Medulla oblongata (tissue), 1 donor: ENCODE data around the gene MAP3K21.
A peak's percentile ranks its signal among the peaks of the same experiment; 100 is the strongest.

ENCODE experiments used
- DNase-seq: peaks from one replicate; pipeline ENCODE4 v3.0.0-alpha.2; 2015; ENCODE audit errors: extremely low spot score

MAP3K21 gene

GRCh38 chr1:233326319-233326718, 1.2 kb upstream of the MAP3K21 start:
- no peak for DNase-seq

GRCh38 chr1:233326811-233327650, 493 bp upstream of the MAP3K21 start:
- peak; percentile 59 for DNase-seq

- no peak for DNase-seq
Observed at GRCh38 chr1:233328142-233328921, 808 bp downstream of the MAP3K21 start.

- no peak for DNase-seq
Observed at GRCh38 chr1:233331676-233332519, 4.4 kb downstream of the MAP3K21 start.

- no peak for DNase-seq
Observed at GRCh38 chr1:233333086-233333485, 5.6 kb downstream of the MAP3K21 start.

GRCh38 chr1:233334092-233334491, 6.6 kb downstream of the MAP3K21 start:
- no peak for DNase-seq

- no peak for DNase-seq
Observed at GRCh38 chr1:233336554-233337456, 9.3 kb downstream of the MAP3K21 start.

- no peak for DNase-seq
Observed at GRCh38 chr1:233337505-233337904, 10.0 kb downstream of the MAP3K21 start.

GRCh38 chr1:233338102-233338501, 10.6 kb downstream of the MAP3K21 start:
- no peak for DNase-seq

GRCh38 chr1:233340031-233340555, 12.6 kb downstream of the MAP3K21 start:
- DNase-seq: no peak

GRCh38 chr1:233340966-233341516, 13.5 kb downstream of the MAP3K21 start:
- no peak for DNase-seq

- DNase-seq: no peak
Observed at GRCh38 chr1:233342086-233342485, 14.6 kb downstream of the MAP3K21 start.

GRCh38 chr1:233343262-233343661, 15.7 kb downstream of the MAP3K21 start:
- DNase-seq: no peak

- no peak for DNase-seq
Observed at GRCh38 chr1:233347338-233347737, 19.8 kb downstream of the MAP3K21 start.

GRCh38 chr1:233349137-233349536, 21.6 kb downstream of the MAP3K21 start:
- no peak for DNase-seq

GRCh38 chr1:233354983-233355382, 27.5 kb downstream of the MAP3K21 start:
- DNase-seq: no peak

GRCh38 chr1:233355841-233356704, 28.5 kb downstream of the MAP3K21 start:
- DNase-seq: no peak

- no peak for DNase-seq
Observed at GRCh38 chr1:233356705-233356987, 29.1 kb downstream of the MAP3K21 start.

GRCh38 chr1:233357595-233358397, 30.3 kb downstream of the MAP3K21 start:
- no peak for DNase-seq
